H1 (cell line): ENCODE data around the gene ZNF45. TPM values are rescaled to one million over a fixed set of nuclear protein-coding genes. Genes with fewer than 3 reads are reported as not detected.
A peak's percentile ranks its signal among the peaks of the same experiment; 100 is the strongest.

Experiments used
- E2F6 ChIP-seq: IDR thresholded peaks from 2 replicates; pipeline ENCODE4 v1.6.1; 2012; ENCODE audit warnings: inconsistent platforms
- RBBP5 ChIP-seq: IDR thresholded peaks from 2 replicates; pipeline ENCODE4 v1.7.1; 2012; ENCODE audit warnings: low read depth, mild to moderate bottlenecking, inconsistent platforms, low read length, moderate library complexity, borderline replicate concordance
- SP1 ChIP-seq: IDR thresholded peaks from 2 replicates; pipeline ENCODE4 v1.6.1; 2011; ENCODE audit warnings: low read depth, low read length
- SUZ12 ChIP-seq: fragments of 200-600 bp; sonication (generic); IDR thresholded peaks from 2 replicates; pipeline ENCODE4 v1.6.1; 2012; ENCODE audit warnings: mild to moderate bottlenecking, inconsistent platforms, low read length, moderate library complexity, mixed read lengths
- TAF1 ChIP-seq: IDR thresholded peaks from 2 replicates; pipeline ENCODE4 v1.6.1; 2011; ENCODE audit warnings: mild to moderate bottlenecking, low read depth, low read length
- TBP ChIP-seq: IDR thresholded peaks from 2 replicates; pipeline ENCODE4 v1.6.1; 2011; ENCODE audit warnings: low read depth, low read length, improper control_type of control experiment
- polyA plus RNA-seq, 7 experiments: library from polyadenylated mRNA; depleted of rRNA in 3 of 7; stranded (reverse) in 5 of 7; unstranded in 2 of 7; fragments of >200 nt in 5 of 7; fragments of 200-250 nt in 2 of 7; gene quantifications; 1 replicate in 5 of 7; 2 replicates in 1 of 7; 4 replicates in 1 of 7; pipeline versions ENCODE4 v1.2.1 to v1.2.3, GENCODE V29; 2011 to 2013; ENCODE audit warnings: missing spikeins in 2 of 7, mixed read lengths in 2 of 7
- total RNA-seq: library from RNA; stranded (reverse); fragmentation: NEBNext Ultra II Directional; extraction: Animal tissue kit (Norgen Biotek cat#: 25700); gene quantifications from 2 replicates; pipeline ENCODE4 v1.2.1, GENCODE V29; 2021

The ZNF45 gene
- total and polyA plus RNA-seq, 2 of the 8 experiments (the other 6 are each of a cell fraction or from before 2014, with no cell fraction given): 4.6 to 16.2 TPM

- TF ChIP-seq SP1 (0 out of 2 replicates have a peak, but pooled peaks have one; percentile 31), TAF1 (peak; percentile 54; the same call in 1 of the 2 replicates), RBBP5 (0 out of 2 replicates have a peak, but pooled peaks have one; percentile 55), TBP (0 out of 2 replicates have a peak, but pooled peaks have one; percentile 41), E2F6 (peak; percentile 36; the same call in 1 of the 2 replicates), SUZ12 (no peak)
These were observed at the start of gene ZNF45 (continued) for GRCh38 chr19:43934985-43935708.
